NCI-H526 (cell line): ENCODE measurements around the gene PLPPR5.
"Not testable (repeated sequence)": the region's sequence is repeated elsewhere in the genome, so short reads cannot be mapped to it uniquely, and the experiment has no call there.

Experiments used
- DNase-seq, 2 experiments: peaks; one replicate each; lab custom pipeline; 2025; lab: John Stamatoyannopoulos, UW

The PLPPR5 gene, protein sequence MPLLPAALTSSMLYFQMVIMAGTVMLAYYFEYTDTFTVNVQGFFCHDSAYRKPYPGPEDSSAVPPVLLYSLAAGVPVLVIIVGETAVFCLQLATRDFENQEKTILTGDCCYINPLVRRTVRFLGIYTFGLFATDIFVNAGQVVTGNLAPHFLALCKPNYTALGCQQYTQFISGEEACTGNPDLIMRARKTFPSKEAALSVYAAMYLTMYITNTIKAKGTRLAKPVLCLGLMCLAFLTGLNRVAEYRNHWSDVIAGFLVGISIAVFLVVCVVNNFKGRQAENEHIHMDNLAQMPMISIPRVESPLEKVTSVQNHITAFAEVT

DNA sequence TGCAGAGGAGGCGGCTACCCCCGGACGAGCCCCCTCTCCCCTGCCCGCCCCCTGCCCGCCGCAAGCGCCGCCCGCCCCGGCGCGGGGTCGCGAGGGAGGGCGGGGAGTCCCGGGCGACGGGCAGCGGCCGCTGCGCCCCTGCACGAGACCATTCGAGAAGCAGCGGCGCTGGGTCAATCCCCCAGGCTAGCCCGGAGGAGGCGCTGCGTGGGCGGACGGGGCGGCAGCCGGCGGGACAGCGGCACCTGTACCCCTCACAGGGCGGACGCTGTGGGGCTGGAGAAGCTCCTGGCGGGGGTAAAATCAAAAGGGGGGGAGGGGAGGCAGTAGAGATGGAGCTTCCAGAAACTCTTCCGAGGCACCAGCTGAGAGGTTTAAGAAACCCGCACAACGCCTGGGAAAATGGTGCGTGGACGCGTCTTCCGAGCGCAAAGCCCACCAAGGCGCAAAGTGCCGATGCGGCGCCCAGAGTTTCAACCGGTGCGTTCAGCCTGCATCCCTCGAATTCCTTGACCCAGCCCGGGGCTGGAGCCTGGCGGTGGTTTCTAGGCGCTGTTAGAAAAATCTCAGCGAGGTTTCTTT is at the start of gene PLPPR5:
Gene PLPPR5 (minus strand): TSS at position 1 of the 582 bp plus-strand sequence. CDS start 190 bp downstream, outside the sequence.
- peak in 1 of 2 experiments; percentile 57 for DNase-seq

DNA sequence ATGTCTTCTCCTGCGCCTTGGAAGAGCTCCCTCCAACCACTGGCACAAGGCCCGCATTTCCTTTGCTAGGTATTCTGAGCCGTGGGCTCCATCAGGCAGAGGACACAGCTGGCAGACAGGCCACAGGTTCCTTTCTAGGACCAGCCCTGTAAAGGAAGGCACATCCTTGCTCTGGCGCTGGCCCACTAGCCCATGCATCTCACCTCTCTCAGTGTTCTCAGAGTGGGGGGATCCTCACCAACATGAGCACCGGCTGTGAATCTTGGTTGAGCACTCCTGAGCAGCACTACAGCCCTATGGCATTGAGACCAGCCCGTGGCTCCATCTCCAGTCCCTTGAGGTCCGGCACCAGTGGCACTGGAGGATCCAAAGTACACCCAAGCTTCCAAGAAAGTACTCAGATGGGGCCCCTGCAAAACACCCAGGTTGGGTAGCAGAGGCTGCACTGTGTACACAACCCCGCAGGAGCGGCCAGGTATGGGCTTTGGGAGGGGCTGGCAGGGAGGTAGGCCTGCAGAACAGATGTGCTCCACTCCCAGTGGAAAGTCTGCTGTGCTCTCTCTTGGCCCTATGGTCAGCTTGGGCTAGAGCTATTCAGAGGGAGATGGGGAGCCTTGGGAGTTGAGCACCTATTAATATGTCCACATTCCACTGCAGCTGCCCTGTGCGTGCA is 47.1 kb upstream of the PLPPR5 start:
- no peak for DNase-seq

DNA sequence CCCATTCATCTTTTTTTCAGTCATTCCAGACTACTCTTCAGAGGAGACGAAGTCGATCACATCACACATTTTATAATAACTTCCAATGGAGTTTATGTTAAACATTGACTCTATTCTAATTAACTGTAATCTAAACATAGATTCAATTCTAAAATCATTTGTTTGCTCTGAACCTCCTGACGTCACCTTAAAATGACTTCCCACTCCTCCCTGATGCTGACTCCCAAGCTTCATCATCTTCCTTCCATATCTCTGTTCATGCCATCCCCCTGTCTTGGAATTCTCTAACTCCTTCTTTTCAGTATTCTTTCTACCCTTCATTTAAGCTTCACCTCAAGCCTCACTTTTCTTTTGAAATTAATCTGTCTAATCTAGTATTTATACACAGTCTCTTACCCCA is 45.1 kb upstream of the PLPPR5 start:
- DNase-seq = no peak

DNA sequence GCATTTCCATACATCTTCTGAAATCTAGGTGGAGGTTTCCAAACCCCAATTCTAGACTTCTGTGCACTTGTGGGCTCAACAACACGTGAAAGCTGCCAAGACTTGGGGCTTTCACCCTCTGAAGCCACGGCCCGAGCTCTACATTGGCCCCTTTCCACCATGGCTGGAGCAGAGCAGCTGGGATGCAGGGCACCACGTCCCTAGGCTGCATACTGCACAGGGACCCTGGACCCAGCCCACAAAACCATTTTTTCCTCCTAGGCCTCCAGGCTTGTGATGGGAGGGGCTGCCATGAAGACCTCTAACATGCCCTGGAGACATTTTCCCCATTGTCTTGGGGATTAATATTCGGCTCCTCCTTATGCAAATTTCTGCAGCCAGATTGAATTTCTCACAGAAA is 32.1 kb upstream of the PLPPR5 start:
- not testable (repeated sequence) for DNase-seq

DNA sequence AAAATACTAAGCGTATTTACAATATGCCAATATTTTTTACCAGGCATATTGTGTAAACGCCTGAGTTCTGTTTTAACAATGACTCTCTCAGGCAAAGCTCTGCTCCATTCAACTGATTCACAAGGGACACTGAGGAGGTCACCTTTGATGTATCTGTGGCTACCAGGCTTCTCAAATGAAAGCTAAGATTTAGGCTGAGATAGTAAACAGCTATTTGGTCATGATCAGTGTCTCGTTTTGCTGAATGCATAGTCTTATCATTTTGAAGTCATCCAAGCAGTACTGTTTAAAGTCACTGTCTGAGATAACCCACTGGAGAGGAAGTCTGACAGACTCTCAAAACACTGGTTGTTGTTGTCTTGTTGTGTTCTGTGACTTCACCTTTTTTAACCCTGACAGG is 13.7 kb upstream of the PLPPR5 start:
- DNase-seq = no peak

DNA sequence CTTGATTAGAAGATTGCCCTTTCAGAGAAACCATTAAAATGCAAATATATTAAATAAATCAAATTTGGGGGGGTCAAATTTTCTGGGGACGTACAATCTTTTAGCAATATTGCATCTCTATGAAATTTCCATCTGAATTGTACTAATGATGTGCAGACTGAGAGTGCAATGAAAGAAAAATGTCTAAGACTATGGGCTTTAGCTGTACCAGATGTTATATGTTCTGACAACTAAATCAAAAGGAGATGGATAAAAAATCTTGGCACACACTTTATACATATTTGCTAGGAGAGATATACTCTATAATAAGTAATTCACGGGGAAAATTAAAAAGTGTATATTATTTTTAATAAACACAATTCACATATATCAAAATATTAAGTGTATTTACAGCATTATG is 13.0 kb upstream of the PLPPR5 start:
- no peak for DNase-seq

DNA sequence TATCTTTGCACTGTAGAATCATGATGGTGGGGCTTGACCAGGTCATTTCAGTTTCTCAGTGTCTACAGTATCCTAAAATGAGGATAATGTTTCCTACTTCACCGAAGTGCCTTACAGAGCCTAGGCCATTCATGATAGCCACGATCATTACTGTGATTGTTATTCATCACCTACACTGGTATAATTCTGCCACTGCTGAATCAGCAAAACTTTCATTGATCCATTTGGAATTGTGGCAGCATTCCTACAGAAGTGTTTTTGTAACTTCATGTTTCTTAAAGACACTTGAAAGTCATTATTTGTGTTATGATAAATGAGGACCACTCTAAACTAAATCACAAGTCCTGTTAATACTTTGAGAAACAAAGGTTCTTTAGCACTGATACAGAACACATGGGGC is 6.0 kb upstream of the PLPPR5 start:
- DNase-seq = no peak

DNA sequence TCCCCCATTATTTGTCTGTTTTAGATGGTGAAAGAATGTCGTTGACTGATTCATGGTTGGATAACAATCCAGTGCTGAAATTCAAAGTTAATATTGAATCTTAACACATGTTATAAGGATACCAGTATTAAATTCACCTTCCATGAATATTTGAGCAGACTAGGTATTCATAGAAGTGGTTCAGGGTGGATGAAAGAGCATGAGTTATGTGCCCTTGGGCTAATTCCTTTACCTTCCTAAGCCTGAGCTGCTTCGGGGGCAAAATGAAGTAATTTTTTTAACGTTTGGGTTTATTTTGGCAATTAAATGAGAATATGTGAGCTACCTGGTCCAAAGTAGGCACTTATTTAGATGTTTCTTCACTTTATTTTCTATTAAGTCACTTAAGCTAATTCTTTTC is 2.7 kb upstream of the PLPPR5 start:
- DNase-seq = no peak

DNA sequence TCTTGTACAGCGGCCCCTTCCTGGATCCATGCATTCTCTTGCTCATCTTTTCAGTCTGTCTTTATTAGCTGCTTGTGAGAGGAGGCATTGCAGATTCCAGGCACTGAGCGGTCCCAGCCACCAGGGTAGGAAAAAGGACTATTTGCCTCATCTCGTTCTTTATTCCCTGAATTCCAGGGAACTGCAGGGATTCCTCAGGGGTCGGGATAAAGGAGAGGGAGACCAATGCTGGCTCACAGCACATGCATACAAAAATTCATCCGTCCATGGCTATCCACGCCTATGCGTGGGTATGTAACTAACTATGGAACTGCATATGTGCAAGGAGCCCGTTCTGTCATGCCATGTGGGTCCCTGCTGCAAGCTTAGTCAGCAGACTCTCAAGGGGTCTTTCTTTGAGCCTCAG is 879 bp upstream of the PLPPR5 start:
- DNase-seq = no peak

DNA sequence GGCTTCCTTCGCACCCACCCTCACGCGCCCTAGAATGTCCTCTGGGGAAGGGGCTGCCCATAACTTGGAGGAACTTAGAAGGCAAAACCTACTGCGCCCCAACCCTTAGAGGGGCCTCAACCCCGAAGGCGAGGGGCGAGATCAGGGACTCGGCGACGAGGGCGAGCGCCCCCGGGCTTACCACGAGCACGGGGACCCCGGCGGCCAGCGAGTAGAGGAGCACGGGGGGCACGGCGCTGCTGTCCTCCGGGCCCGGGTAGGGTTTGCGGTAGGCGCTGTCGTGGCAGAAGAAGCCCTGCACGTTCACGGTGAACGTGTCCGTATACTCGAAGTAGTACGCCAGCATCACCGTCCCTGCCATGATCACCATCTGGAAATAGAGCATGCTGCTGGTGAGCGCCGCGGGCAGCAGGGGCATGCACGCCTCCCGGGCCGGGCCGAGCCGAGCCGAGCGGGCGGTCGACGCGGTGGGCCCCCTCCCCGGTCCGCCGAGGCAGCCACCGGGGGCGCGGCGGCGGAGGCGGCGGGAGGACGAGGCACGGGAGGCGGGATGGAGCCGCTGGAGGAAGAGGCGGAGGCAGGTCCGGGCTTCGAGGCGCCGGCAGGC is 304 bp downstream of the PLPPR5 start:
- peak in 1 of 2 experiments; percentile 57 for DNase-seq

DNA sequence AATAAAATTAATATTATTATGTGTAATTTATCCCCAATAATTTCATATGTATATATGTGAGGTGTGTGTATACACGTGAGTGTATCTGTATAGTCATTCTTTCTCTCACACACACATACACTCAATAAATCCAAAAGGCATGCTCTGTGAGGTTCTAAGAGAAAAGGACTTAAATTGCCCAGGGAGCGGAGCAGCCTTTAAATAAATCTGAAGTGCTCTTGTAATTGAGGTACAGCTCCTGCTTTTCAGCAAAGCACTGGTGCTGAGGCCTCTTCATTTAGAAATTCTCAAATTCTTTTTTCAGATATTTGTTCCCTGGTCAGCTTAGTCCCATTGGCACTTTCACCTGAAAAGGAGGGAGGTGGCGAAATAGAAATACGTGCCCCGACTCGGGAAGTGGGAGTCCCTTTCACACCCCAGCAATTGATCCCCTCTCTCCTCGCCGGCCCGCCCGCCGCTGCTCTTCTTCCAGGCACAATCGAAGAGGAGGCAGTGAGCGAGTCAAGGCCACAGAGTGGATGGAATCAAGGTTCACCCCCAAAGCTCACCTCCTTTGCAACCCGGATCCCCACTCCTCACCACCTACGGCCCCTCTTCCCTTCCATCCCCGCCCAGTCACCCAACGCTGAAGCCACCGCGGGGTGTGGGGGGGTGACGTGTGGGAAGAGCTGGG is 944 bp downstream of the PLPPR5 start:
- DNase-seq = no peak

DNA sequence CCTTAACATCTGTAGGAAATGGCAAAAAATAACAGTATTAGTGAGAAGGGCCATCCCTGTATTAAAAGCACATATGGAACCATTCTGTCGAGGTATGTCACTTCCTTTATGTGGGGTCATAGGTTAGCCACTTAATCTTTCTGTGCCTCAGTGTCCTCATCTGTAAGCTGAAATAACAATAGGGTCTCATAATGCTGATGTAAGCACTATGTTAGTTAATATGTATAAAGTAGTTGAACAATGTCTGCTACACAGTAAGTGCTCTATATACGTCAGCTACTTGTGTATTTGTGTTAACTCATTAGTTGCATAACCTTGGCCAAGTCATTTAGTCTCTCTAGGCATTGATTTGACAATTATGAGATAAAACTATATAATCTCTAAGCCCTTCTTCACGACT is 11.8 kb downstream of the PLPPR5 start:
- DNase-seq = no peak

DNA sequence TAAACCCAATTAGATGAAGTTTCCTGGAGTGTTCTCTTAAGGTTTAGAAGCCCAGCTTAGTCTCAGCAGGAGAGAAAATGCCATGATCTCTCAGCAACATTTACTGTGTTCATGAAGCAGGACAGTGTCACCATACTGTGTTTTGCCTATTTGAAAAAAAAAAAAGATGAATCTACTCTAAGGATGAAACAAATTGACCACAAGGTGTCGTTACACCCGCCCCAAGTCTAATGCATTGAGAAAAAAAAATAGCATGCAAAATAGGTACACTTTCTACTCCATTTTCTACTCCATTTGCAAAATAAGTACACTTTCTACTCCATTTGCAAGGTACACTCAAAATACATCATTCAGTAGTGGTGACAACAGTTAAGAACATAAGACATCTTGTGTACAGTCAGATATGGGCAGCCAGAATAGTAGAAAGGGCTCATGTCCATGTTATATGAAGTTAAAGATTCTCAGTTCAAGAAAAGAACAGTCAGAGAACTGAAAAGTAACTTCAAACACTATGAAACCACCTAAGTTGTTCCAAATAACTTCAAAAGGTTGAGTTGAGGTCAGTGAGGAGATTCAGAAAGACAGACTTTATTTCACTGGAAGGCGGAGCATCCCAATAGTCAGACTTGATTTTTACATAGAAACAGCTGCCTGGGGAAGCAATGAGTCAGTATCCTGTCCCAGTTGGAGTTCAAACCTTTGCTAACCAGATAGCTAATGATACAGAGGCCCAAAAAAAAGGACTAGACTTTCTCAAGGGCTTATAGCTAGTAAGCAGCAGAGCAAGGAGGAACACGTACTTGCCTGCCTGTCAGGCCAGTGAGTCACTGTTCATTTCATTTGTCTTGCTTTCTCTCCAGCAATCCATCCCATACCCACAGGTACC is 13.3 kb downstream of the PLPPR5 start:
- peak; percentile 19 to 53 for DNase-seq

DNA sequence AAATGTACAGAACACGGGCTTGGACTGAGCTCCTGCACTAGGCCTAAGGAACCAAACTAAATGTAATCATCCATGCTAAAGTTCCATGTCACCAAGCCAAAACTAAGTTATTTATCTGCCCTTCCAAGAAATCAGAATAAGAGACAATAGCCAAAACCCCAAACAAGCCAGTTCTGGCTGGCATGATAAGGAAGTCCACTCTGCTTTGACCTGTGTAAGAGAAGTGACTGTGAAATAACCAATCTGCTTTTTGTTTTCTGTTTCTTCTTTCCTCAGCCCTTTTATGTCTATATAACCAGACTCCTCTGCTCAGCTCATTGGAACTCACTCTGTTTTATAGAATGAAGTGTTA is 15.1 kb downstream of the PLPPR5 start:
- no peak for DNase-seq

DNA sequence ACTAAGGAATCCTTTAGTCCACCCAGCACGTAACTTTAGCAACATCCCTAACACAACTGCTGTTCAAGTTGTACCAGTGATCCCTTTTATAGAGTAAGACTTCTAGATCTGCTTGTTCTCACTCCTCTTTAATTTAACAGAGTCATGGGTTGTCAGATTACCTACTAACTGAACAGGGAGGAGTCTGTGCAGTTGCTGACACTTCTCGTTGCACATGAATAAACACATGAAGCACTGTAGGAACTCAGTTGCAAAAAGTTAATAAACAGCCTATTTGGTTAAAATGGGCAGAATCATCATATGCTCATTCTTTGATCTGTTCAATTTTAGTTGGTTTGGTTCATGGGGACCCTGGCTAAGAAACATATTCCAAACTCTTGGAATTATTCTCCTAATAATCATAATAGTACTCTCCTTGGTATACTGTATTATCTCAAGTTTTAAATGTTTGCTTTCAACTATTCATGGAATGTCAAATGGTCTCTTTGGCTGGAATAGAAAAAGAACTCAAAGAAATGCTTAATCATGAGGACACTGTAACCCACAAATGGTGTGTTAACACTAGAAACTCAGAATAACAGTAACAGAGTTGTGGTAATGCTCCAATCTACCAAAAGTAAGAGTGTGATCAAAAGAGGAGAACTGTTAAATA is 15.6 kb downstream of the PLPPR5 start:
- DNase-seq = no peak

DNA sequence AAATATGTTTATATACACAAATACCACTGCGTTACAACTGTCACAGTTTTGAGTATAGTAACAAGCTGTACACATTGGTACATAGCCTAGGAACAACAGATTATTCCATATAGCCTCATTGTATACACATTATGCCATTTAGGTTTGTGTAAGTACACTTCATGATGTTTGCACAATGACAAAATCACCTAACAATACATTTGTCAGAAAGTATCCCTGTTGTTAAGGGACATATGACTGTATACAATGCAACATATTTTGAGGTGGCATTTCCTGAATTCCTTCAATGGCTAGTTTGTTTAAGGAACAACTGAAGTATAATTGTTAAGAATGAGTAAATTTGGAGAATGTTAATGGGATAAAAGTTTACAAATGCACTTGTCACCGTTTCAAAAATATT is 19.0 kb downstream of the PLPPR5 start:
- DNase-seq = no peak

DNA sequence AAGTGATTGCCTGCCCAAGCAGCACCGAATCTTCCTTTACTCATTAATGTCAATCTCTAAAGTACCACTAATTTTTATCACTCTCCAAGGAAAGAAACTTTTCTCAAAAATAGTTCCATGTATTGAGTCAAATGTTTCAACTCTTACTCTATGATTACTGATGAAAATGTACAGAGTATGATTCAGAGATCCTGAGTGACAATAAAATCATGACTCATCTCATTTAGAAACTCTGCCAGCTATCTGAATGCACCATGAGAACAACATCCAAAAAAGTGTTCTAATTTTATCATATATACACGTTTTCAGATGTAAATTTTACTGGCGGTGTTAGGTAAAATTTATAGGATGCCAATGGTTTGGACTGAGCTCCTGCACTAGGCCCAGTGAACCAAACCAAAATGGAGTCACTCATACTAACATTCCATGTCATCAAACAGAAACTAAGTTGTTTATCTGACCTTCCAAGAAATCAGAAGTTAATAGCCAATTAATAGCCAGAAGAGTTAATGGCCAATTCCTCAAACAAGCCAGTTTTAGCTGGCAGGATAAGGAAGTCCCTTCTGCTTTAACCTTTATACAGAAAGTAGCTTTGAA is 22.6 kb downstream of the PLPPR5 start:
- no peak for DNase-seq

DNA sequence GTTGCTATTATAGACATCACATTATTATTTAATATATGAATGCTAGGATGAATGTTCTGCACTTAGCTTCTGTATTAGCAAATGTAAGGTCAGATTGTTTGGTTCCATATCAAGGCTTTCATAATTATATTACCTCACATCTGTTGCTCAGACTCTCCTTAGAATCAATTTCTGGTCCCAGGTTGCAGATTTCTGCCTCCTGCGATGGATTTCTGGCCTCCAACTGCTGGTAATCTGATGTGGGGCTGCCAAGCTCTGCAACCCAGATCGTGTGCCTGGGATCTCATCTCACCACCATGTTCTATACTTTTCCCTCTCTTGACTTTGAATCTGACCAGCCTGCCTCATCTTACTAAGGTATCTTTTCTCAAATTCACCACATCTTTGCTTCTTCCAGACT is 25.2 kb downstream of the PLPPR5 start:
- no peak for DNase-seq

DNA sequence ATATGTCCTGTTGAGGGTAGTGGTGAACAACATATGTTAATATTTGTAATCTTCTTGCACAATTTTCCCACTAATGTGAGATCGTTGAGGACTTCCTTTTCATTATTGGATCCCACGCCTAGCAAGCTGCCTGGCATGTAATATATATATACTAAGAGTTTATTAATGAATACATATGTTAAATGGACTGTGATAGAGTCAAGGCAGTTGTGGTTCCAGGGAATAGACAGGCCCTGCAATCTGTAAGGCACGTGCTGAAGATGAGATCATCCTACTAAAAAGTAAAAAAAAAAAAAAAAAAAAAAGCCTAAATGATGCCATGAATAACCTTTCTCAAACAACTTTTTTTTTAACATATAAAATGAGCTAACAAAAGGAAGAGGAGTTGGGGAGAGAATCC is 28.9 kb downstream of the PLPPR5 start:
- DNase-seq = no peak

DNA sequence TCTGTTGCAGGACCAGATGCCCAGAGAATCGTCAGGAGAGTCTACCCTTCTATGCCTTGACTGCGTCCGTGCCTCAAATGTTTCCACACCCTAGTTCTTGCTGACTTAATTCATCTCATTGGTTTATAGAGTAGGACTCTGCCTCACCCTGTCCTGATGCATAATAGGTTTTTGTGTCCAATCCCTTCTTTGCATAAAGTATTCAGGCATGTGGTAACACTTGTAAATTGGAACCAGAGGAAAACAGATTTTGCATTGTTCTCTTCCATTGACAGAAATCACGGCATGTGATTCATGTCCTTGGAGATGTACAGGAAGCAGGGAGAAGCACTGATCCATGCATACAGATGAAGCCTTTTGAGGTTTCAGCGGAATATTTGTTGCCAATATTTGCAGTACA is 29.5 kb downstream of the PLPPR5 start:
- peak; percentile 43 to 62 for DNase-seq
